SK-N-SH treated with all-trans-retinoic acid at 6 μM for 48 hours (cell line): ENCODE data around the gene C10orf62.
A peak's percentile ranks its signal among the peaks of the same experiment; 100 is the strongest.
"Not testable (repeated sequence)": the region's sequence is repeated elsewhere in the genome, so short reads cannot be mapped to it uniquely, and the experiment has no call there.

ENCODE experiments used
- ATAC-seq: fragments of 200-7000 bp; cut with Tn5 transposase; 3 replicates; pipeline ENCODE4 v1.9.1; 2020; ENCODE audit warnings: mild to moderate bottlenecking, moderate library complexity
- ARNTL ChIP-seq: fragments of 450-650 bp; formaldehyde crosslinking; IDR thresholded peaks from 2 replicates; pipeline ENCODE4 v1.5.0; 2020; ENCODE audit warnings: low read depth, mild to moderate bottlenecking, moderate library complexity, borderline replicate concordance
- BACH2 ChIP-seq: fragments of 250-450 bp; sonication (Bioruptor Pico); IDR thresholded peaks from 2 replicates; pipeline ENCODE4 v1.9.0; 2021; ENCODE audit warnings: mild to moderate bottlenecking, borderline replicate concordance
- CSDC2 ChIP-seq: fragments of 250-450 bp; sonication (Bioruptor Pico); IDR thresholded peaks from 2 replicates; pipeline ENCODE4 v1.5.0; 2020; ENCODE audit warnings: mild to moderate bottlenecking, moderate library complexity
- CSRNP3 ChIP-seq: fragments of 250-450 bp; sonication (Bioruptor Pico); IDR thresholded peaks from 2 replicates; pipeline ENCODE4 v1.5.1; 2021; ENCODE audit warnings: mild to moderate bottlenecking, moderate library complexity
- ESRRG ChIP-seq: fragments of 250-450 bp; sonication (Bioruptor Pico); IDR thresholded peaks from 2 replicates; pipeline ENCODE4 v1.6.1; 2021; ENCODE audit warnings: mild to moderate bottlenecking
- GLIS3 ChIP-seq: fragments of 250-450 bp; sonication (Bioruptor Pico); IDR thresholded peaks from 2 replicates; pipeline ENCODE4 v1.5.0; 2020; ENCODE audit warnings: mild to moderate bottlenecking, moderate library complexity
- ISL1 ChIP-seq: fragments of 250-450 bp; sonication (Bioruptor Pico); IDR thresholded peaks from 2 replicates; pipeline ENCODE4 v2.1.2; 2022; ENCODE audit warnings: mild to moderate bottlenecking, moderate library complexity
- OSR1 ChIP-seq: fragments of 250-450 bp; sonication (Bioruptor Pico); IDR thresholded peaks from 2 replicates; pipeline ENCODE4 v1.8.0; 2022; ENCODE audit warnings: moderate library complexity, mild to moderate bottlenecking, inconsistent platforms
- PATZ1 ChIP-seq: fragments of 250-450 bp; sonication (Bioruptor Pico); IDR thresholded peaks from 2 replicates; pipeline ENCODE4 v1.8.0; 2020; ENCODE audit warnings: mild to moderate bottlenecking, moderate library complexity, borderline replicate concordance
- PPARA ChIP-seq: fragments of 250-450 bp; sonication (Bioruptor Pico); IDR thresholded peaks from 2 replicates; pipeline ENCODE4 v1.5.0; 2020; ENCODE audit warnings: mild to moderate bottlenecking, borderline replicate concordance
- RARB ChIP-seq: fragments of 250-450 bp; sonication (Bioruptor Pico); IDR thresholded peaks from 2 replicates; pipeline ENCODE4 v1.8.0; 2021; ENCODE audit warnings: mild to moderate bottlenecking, moderate library complexity
- SNAI2 ChIP-seq: fragments of 250-450 bp; sonication (Bioruptor Pico); IDR thresholded peaks from 2 replicates; pipeline ENCODE4 v1.5.0; 2020; ENCODE audit warnings: mild to moderate bottlenecking, moderate library complexity
- TOX ChIP-seq: fragments of 250-450 bp; sonication (Bioruptor Pico); IDR thresholded peaks from 2 replicates; pipeline ENCODE4 v1.8.0; 2021; ENCODE audit warnings: mild to moderate bottlenecking, moderate library complexity, borderline replicate concordance
- ZC3H10 ChIP-seq: fragments of 250-450 bp; sonication (Bioruptor Pico); IDR thresholded peaks from 2 replicates; pipeline ENCODE4 v1.5.1; 2021; ENCODE audit warnings: mild to moderate bottlenecking, moderate library complexity
- ZFP3 ChIP-seq: fragments of 250-450 bp; sonication (Bioruptor Pico); IDR thresholded peaks from 2 replicates; pipeline ENCODE4 v1.5.0; 2020; ENCODE audit warnings: mild to moderate bottlenecking, moderate library complexity
- ZFP30 ChIP-seq: fragments of 450-650 bp; formaldehyde crosslinking; IDR thresholded peaks from 2 replicates; pipeline ENCODE4 v1.5.0; 2022; ENCODE audit warnings: mild to moderate bottlenecking, moderate library complexity
- ZNF565 ChIP-seq: fragments of 450-650 bp; formaldehyde crosslinking; conservative IDR thresholded peaks from 2 replicates; pipeline ENCODE4 v1.5.0; 2020; ENCODE audit warnings: low read depth, mild to moderate bottlenecking, moderate library complexity
- ZNF70 ChIP-seq: fragments of 450-650 bp; formaldehyde crosslinking; IDR thresholded peaks from 2 replicates; pipeline ENCODE4 v1.5.0; 2020; ENCODE audit warnings: mild to moderate bottlenecking, moderate library complexity
- ZNF8 ChIP-seq: fragments of 450-650 bp; formaldehyde crosslinking; IDR thresholded peaks from 2 replicates; pipeline ENCODE4 v1.5.0; 2020; ENCODE audit warnings: mild to moderate bottlenecking, moderate library complexity
- TF ChIP-seq, protein P1 (sequence below): fragments of 250-450 bp; sonication (Bioruptor Pico); IDR thresholded peaks from 2 replicates; pipeline ENCODE4 v1.8.0; 2021; ENCODE audit warnings: low read depth, mild to moderate bottlenecking, moderate library complexity, borderline replicate concordance
- TF ChIP-seq, protein P2 (sequence below): fragments of 250-450 bp; sonication (Bioruptor Pico); IDR thresholded peaks from 2 replicates; pipeline ENCODE4 v1.5.0; 2020; ENCODE audit warnings: mild to moderate bottlenecking, moderate library complexity

C10orf62 gene

GRCh38 chr10:97549587-97550322 is 39.8 kb upstream of the C10orf62 start:
- no peak for TF ChIP-seq ARNTL (CRISPR knock-in tag)
- TF ChIP-seq ESRRG (CRISPR knock-in tag): no peak
- no peak for TF ChIP-seq SNAI2 (CRISPR knock-in tag)
- TF ChIP-seq PPARA: no peak
- TF ChIP-seq ZC3H10 (CRISPR knock-in tag): no peak
- no peak for TF ChIP-seq ZNF8 (CRISPR knock-in tag)
- no peak for TF ChIP-seq TOX (CRISPR knock-in tag)
- no peak for TF ChIP-seq GLIS3 (CRISPR knock-in tag)
- TF ChIP-seq, all 23 proteins: peak for 0
- peak; percentile 55 for ATAC-seq

GRCh38 chr10:97550336-97551149 is 39.0 kb upstream of the C10orf62 start:
- TF ChIP-seq ZFP3 (CRISPR knock-in tag) (no peak), CSRNP3 (CRISPR knock-in tag) (no peak), BACH2 (CRISPR knock-in tag) (no peak), ZC3H10 (CRISPR knock-in tag) (no peak), SNAI2 (CRISPR knock-in tag) (no peak), ZFP30 (no peak)
- TF ChIP-seq, protein P1, sequence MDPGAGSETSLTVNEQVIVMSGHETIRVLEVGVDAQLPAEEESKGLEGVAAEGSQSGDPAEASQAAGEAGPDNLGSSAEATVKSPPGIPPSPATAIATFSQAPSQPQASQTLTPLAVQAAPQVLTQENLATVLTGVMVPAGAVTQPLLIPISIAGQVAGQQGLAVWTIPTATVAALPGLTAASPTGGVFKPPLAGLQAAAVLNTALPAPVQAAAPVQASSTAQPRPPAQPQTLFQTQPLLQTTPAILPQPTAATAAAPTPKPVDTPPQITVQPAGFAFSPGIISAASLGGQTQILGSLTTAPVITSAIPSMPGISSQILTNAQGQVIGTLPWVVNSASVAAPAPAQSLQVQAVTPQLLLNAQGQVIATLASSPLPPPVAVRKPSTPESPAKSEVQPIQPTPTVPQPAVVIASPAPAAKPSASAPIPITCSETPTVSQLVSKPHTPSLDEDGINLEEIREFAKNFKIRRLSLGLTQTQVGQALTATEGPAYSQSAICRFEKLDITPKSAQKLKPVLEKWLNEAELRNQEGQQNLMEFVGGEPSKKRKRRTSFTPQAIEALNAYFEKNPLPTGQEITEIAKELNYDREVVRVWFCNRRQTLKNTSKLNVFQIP (CRISPR knock-in tag): no peak
- TF ChIP-seq, all 23 proteins: peak for 0
- no peak for ATAC-seq

GRCh38 chr10:97551271-97551670 is 38.2 kb upstream of the C10orf62 start:
- ATAC-seq: no peak
- TF ChIP-seq ZNF8 (CRISPR knock-in tag): no peak
- TF ChIP-seq SNAI2 (CRISPR knock-in tag): no peak
- TF ChIP-seq ZNF565: no peak
- TF ChIP-seq, protein P1 (CRISPR knock-in tag): no peak
- TF ChIP-seq OSR1 (CRISPR knock-in tag): no peak
- TF ChIP-seq ZC3H10 (CRISPR knock-in tag): no peak
- no peak for TF ChIP-seq ISL1 (CRISPR knock-in tag)
- no peak for TF ChIP-seq PPARA
- TF ChIP-seq ARNTL (CRISPR knock-in tag): no peak
- TF ChIP-seq ZFP3 (CRISPR knock-in tag): no peak

DNA sequence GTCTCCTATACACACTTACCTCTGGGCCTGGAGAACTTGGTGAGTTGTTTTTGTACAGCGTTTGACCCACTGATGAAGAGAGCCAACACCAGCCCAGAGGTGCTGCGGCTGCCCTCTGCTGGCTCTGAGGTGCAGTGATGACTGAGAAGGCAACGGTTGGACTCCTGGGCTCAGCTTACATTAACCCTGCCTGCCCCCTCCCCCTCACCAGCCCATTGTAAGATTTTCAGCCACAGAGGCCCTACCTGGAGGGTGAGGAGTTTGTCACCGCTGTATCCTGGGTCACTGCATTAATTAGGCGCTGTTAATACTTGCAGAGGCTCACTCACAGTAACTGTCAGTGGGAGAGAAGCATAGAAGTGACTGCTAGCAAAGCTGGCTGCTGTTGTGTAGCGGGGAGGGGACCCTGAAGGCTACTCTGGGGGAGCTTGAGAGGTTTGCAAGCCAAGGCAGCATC is 35.9 kb upstream of the C10orf62 start:
- ATAC-seq: peak; percentile 98
- TF ChIP-seq CSDC2 (CRISPR knock-in tag) (no peak), ZNF70 (no peak), OSR1 (CRISPR knock-in tag) (no peak), RARB (CRISPR knock-in tag) (no peak), PATZ1 (CRISPR knock-in tag) (no peak), ZFP3 (CRISPR knock-in tag) (no peak), ZNF8 (CRISPR knock-in tag) (no peak), ISL1 (CRISPR knock-in tag) (no peak)
- TF ChIP-seq, protein P2, sequence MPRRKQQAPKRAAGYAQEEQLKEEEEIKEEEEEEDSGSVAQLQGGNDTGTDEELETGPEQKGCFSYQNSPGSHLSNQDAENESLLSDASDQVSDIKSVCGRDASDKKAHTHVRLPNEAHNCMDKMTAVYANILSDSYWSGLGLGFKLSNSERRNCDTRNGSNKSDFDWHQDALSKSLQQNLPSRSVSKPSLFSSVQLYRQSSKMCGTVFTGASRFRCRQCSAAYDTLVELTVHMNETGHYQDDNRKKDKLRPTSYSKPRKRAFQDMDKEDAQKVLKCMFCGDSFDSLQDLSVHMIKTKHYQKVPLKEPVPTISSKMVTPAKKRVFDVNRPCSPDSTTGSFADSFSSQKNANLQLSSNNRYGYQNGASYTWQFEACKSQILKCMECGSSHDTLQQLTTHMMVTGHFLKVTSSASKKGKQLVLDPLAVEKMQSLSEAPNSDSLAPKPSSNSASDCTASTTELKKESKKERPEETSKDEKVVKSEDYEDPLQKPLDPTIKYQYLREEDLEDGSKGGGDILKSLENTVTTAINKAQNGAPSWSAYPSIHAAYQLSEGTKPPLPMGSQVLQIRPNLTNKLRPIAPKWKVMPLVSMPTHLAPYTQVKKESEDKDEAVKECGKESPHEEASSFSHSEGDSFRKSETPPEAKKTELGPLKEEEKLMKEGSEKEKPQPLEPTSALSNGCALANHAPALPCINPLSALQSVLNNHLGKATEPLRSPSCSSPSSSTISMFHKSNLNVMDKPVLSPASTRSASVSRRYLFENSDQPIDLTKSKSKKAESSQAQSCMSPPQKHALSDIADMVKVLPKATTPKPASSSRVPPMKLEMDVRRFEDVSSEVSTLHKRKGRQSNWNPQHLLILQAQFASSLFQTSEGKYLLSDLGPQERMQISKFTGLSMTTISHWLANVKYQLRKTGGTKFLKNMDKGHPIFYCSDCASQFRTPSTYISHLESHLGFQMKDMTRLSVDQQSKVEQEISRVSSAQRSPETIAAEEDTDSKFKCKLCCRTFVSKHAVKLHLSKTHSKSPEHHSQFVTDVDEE (CRISPR knock-in tag): no peak
- TF ChIP-seq, all 23 proteins: peak for 0

DNA sequence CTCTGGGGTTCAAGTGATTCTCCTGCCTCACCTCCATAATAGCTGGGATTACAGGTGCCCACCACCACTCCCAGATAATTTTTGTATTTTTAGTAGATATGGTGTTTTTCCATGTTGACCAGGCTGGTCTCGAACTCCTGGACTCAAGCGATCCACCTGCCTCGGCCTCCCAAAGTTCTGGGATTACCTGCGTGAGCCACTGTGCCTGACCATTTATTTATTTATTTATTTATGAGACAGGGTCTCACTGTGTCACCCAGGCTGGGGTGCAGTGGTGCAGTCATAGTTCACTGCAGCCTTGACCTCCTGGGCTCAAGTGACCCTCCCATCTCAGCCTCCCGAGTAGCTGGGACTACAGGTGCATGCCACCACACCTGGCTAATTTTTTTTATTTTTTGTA is 35.2 kb upstream of the C10orf62 start:
- ATAC-seq: not testable (repeated sequence)

DNA sequence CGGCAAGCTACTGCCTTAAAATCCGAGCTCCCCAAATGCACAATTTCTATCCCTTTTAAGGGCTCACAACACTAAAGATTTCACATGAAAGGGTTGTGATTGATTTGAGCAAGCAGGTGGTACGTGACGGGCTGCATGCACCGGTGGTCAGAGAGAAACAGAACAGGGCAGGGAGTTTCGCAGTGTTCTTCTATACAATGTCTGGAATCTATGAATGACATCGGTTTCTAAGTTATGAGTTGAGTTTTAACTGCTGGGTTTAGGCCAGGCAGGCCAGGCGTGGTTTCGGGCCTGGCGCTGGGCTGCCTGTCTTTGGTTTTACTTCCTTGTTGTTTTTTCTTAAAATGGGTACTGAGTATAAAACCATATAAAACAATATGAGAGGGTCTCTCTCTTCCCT is 34.0 kb upstream of the C10orf62 start:
- not testable (repeated sequence) for ATAC-seq
